Liver (tissue), 9 donors: ENCODE results near the gene EDIL3. TPM values are rescaled to one million over a fixed set of nuclear protein-coding genes. Genes with fewer than 3 reads are reported as not detected.

Source experiments
- DNase-seq: peaks from one replicate; pipeline ENCODE4 v3.0.0-alpha.2; 2017; ENCODE audit warnings: low spot score
- H3K27ac ChIP-seq, 2 donors: one replicate each; pipeline ENCODE4 v1.7.0; 2013; ENCODE audit warnings: inconsistent platforms in 2 of 2, low read length in 2 of 2, control low read depth in 1 of 2, low read depth in 1 of 2, mild to moderate bottlenecking in 1 of 2
- H3K27me3 ChIP-seq, 4 donors: one replicate each; pipeline versions ENCODE4 v1.6.1 to v1.7.0; 2013; ENCODE audit warnings: low read length in 3 of 4, inconsistent platforms in 1 of 4, mild to moderate bottlenecking in 1 of 4, moderate library complexity in 1 of 4; ENCODE audit not compliant: control insufficient read depth in 4 of 4, insufficient read depth in 4 of 4
- H3K36me3 ChIP-seq, 4 donors: one replicate each; pipeline versions ENCODE4 v1.6.1 to v1.7.0; 2013; ENCODE audit warnings: low read length in 3 of 4, mild to moderate bottlenecking in 3 of 4, low read depth in 1 of 4, moderate library complexity in 1 of 4; ENCODE audit not compliant: control insufficient read depth in 4 of 4, insufficient read depth in 3 of 4
- H3K4me1 ChIP-seq, 4 donors: one replicate each; pipeline versions ENCODE4 v1.6.1 to v1.7.0; 2013; ENCODE audit warnings: low read length in 3 of 4, mild to moderate bottlenecking in 3 of 4, moderate library complexity in 1 of 4; ENCODE audit not compliant: control insufficient read depth in 4 of 4, insufficient read depth in 4 of 4
- H3K4me3 ChIP-seq, 3 donors: one replicate each; pipeline versions ENCODE4 v1.6.1 to v1.7.0; 2013; ENCODE audit warnings: low read length in 3 of 3, control low read depth in 1 of 3, low read depth in 1 of 3, mild to moderate bottlenecking in 1 of 3
- H3K9ac ChIP-seq, 2 donors: one replicate each; pipeline ENCODE4 v1.7.0; 2013; ENCODE audit warnings: low read length in 2 of 2, mild to moderate bottlenecking in 2 of 2, moderate library complexity in 2 of 2, control low read depth in 1 of 2, low read depth in 1 of 2
- H3K9me3 ChIP-seq, 4 donors: one replicate each; pipeline versions ENCODE4 v1.6.1 to v1.7.0; 2013; ENCODE audit warnings: low read length in 3 of 4; ENCODE audit not compliant: control insufficient read depth in 4 of 4
- EGR1 ChIP-seq, 2 donors: IDR thresholded peaks; 2 replicates each; pipeline ENCODE4 v1.6.1; 2016 to 2018; ENCODE audit warnings: antibody characterized with exemption in 2 of 2, low read depth in 2 of 2
- FOXA1 ChIP-seq: IDR thresholded peaks from 2 replicates; pipeline ENCODE4 v1.6.1; 2016; ENCODE audit warnings: antibody characterized with exemption
- FOXA2 ChIP-seq: IDR thresholded peaks from 2 replicates; pipeline ENCODE4 v1.6.1; 2016; ENCODE audit warnings: antibody characterized with exemption
- GABPA ChIP-seq, 2 donors: IDR thresholded peaks in 1 of 2; conservative IDR thresholded peaks in 1 of 2; 2 replicates each; pipeline ENCODE4 v1.6.1; 2016; ENCODE audit warnings: antibody characterized with exemption in 2 of 2, mild to moderate bottlenecking in 1 of 2, moderate library complexity in 1 of 2
- HNF4A ChIP-seq, 2 donors: conservative IDR thresholded peaks; 2 replicates each; pipeline ENCODE4 v1.6.1; 2016; ENCODE audit warnings: antibody characterized with exemption in 2 of 2, mild to moderate bottlenecking in 2 of 2
- HNF4G ChIP-seq: IDR thresholded peaks from 2 replicates; pipeline ENCODE4 v1.6.1; 2016; ENCODE audit warnings: antibody characterized with exemption
- JUND ChIP-seq, 2 donors: IDR thresholded peaks; 2 replicates each; pipeline ENCODE4 v1.6.1; 2016; ENCODE audit warnings: antibody characterized with exemption in 2 of 2
- MAX ChIP-seq: IDR thresholded peaks from 2 replicates; pipeline ENCODE4 v1.6.1; 2016; ENCODE audit warnings: antibody characterized with exemption
- NR2F2 ChIP-seq: IDR thresholded peaks from 2 replicates; pipeline ENCODE4 v1.6.1; 2016; ENCODE audit warnings: antibody characterized with exemption
- RAD21 ChIP-seq, 2 donors: IDR thresholded peaks; 2 replicates each; pipeline ENCODE4 v1.6.1; 2016; ENCODE audit warnings: antibody characterized with exemption in 2 of 2, mild to moderate bottlenecking in 2 of 2
- REST ChIP-seq: IDR thresholded peaks from 2 replicates; pipeline ENCODE4 v1.6.1; 2016; ENCODE audit warnings: antibody characterized with exemption, mild to moderate bottlenecking
- RXRA ChIP-seq, 2 donors: IDR thresholded peaks; 2 replicates each; pipeline ENCODE4 v1.6.1; 2017 to 2018; ENCODE audit warnings: antibody characterized with exemption in 2 of 2, mild to moderate bottlenecking in 1 of 2
- SP1 ChIP-seq: IDR thresholded peaks from 2 replicates; pipeline ENCODE4 v1.6.1; 2018; ENCODE audit warnings: antibody characterized with exemption, mild to moderate bottlenecking
- TAF1 ChIP-seq: conservative IDR thresholded peaks from 2 replicates; pipeline ENCODE4 v1.6.1; 2016; ENCODE audit warnings: antibody characterized with exemption, mild to moderate bottlenecking
- YY1 ChIP-seq: IDR thresholded peaks from 2 replicates; pipeline ENCODE4 v1.6.1; 2016; ENCODE audit warnings: antibody characterized with exemption, mild to moderate bottlenecking
- polyA plus RNA-seq, 2 donors: library from polyadenylated mRNA; stranded (reverse) in 1 of 2; unstranded in 1 of 2; fragments of 200-250 nt in 1 of 2; fragments of >200 nt in 1 of 2; fragmentation: Nextera tagmentation in 1 of 2; extraction: Ambion mirVana in 1 of 2; gene quantifications; one replicate each; pipeline versions ENCODE4 v1.2.1 to v1.2.3, GENCODE V29; 2013 to 2015
- total RNA-seq, 2 donors: library from RNA; depleted of rRNA; stranded (reverse); fragments of >200 nt; gene quantifications; one replicate each; pipeline ENCODE4 v1.2.3, GENCODE V29; 2014
- TF ChIP-seq, protein P1 (sequence below): fragments of 150-350 bp; IDR thresholded peaks from 2 replicates; pipeline ENCODE4 v1.5.1; 2017; ENCODE audit warnings: improper control_type of control experiment, low read depth, low read length; ENCODE audit not compliant: missing input control
- TF ChIP-seq, protein P2 (sequence below): IDR thresholded peaks from 2 replicates; pipeline ENCODE4 v1.6.1; 2016; ENCODE audit warnings: antibody characterized with exemption
- TF ChIP-seq, protein P3 (sequence below): IDR thresholded peaks from 2 replicates; pipeline ENCODE4 v1.6.1; 2016; ENCODE audit warnings: antibody characterized with exemption
- donor health status: healthy.
- donor health status: healthy.
- donor health status: healthy.
- donor health status: healthy.
- donor health status: healthy.

EDIL3 gene
- total and polyA plus RNA-seq, 4 donors: 0.33 to 12.0 (median 0.76) TPM

- TF ChIP-seq REST (no peak), HNF4G (no peak), RAD21 (IDR thresholded peaks at IDR 0.05) (no peak), FOXA2 (no peak)
These were observed 411.8 kb downstream of the EDIL3 start (continued) for GRCh38 chr5:83972909-83973308.

GRCh38 chr5:83972236-83972635 lies 412.4 kb downstream of the EDIL3 start:
- no peaks in the 10 kb centered on the region for H3K36me3 ChIP-seq
- no peaks in the 10 kb centered on the region for H3K9me3 ChIP-seq
- H3K27me3 ChIP-seq: no peaks in the 10 kb centered on the region
- no peak overlapping the region for H3K9ac ChIP-seq
- TF ChIP-seq, protein P1, sequence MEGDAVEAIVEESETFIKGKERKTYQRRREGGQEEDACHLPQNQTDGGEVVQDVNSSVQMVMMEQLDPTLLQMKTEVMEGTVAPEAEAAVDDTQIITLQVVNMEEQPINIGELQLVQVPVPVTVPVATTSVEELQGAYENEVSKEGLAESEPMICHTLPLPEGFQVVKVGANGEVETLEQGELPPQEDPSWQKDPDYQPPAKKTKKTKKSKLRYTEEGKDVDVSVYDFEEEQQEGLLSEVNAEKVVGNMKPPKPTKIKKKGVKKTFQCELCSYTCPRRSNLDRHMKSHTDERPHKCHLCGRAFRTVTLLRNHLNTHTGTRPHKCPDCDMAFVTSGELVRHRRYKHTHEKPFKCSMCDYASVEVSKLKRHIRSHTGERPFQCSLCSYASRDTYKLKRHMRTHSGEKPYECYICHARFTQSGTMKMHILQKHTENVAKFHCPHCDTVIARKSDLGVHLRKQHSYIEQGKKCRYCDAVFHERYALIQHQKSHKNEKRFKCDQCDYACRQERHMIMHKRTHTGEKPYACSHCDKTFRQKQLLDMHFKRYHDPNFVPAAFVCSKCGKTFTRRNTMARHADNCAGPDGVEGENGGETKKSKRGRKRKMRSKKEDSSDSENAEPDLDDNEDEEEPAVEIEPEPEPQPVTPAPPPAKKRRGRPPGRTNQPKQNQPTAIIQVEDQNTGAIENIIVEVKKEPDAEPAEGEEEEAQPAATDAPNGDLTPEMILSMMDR: no peak
- TF ChIP-seq, protein P2, sequence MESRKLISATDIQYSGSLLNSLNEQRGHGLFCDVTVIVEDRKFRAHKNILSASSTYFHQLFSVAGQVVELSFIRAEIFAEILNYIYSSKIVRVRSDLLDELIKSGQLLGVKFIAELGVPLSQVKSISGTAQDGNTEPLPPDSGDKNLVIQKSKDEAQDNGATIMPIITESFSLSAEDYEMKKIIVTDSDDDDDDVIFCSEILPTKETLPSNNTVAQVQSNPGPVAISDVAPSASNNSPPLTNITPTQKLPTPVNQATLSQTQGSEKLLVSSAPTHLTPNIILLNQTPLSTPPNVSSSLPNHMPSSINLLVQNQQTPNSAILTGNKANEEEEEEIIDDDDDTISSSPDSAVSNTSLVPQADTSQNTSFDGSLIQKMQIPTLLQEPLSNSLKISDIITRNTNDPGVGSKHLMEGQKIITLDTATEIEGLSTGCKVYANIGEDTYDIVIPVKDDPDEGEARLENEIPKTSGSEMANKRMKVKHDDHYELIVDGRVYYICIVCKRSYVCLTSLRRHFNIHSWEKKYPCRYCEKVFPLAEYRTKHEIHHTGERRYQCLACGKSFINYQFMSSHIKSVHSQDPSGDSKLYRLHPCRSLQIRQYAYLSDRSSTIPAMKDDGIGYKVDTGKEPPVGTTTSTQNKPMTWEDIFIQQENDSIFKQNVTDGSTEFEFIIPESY: no peak
- TF ChIP-seq REST (no peak), FOXA1 (no peak), NR2F2 (no peak), SP1 (no peak), RAD21 (IDR thresholded peaks at IDR 0.05) (no peak), JUND (IDR thresholded peaks at IDR 0.05) (no peak), EGR1 (IDR thresholded peaks at IDR 0.05; ENCODE audit: low read depth in 2 of 2) (no peak), HNF4A (conservative IDR thresholded peaks at IDR 0.05) (no peak), HNF4G (no peak), RXRA (IDR thresholded peaks at IDR 0.05) (no peak), FOXA2 (no peak), GABPA (IDR thresholded peaks at IDR 0.05 in 1 of 2, conservative IDR thresholded peaks at IDR 0.05 in 1 of 2) (no peak), YY1 (no peak), TAF1 (no peak), MAX (no peak)
- TF ChIP-seq, protein P3, sequence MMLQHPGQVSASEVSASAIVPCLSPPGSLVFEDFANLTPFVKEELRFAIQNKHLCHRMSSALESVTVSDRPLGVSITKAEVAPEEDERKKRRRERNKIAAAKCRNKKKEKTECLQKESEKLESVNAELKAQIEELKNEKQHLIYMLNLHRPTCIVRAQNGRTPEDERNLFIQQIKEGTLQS: no peak
- H3K27ac ChIP-seq: no peak overlapping the region
- H3K4me3 ChIP-seq: no peak overlapping the region
- no peak for DNase-seq
- no peaks in the 10 kb centered on the region for H3K4me1 ChIP-seq
